Pancreas (tissue), 10 donors: ENCODE data around the gene NUP214. TPM values are rescaled to one million over a fixed set of nuclear protein-coding genes. Genes with fewer than 3 reads are reported as not detected.

ENCODE experiments used
- ATAC-seq, 4 donors: fragments of 200-7000 bp; cut with Tn5 transposase; one replicate each; pipeline versions ENCODE4 v1.8.0 to v1.9.1; 2020; ENCODE audit warnings: mild to moderate bottlenecking in 4 of 4, moderate library complexity in 4 of 4
- DNase-seq, 6 donors: peaks; one replicate each; pipeline ENCODE4 v3.0.0-alpha.2; 2020
- FAIRE-seq: peaks from 2 replicates; lab custom pipeline; 2012; peaks lifted over from hg19 to GRCh38; lab: Jason Lieb, UNC
- H3K27ac ChIP-seq, 4 donors: fragments of 200-600 bp; sonication (generic); 1 replicate in 3 of 4; 2 replicates in 1 of 4; pipeline versions ENCODE4 v1.5.0 to v1.8.0; 2020
- H3K27me3 ChIP-seq, 4 donors: fragments of 200-600 bp; one replicate each; pipeline ENCODE4 v1.8.0; 2021
- H3K36me3 ChIP-seq, 3 donors: fragments of 200-600 bp; sonication (generic) in 1 of 3; one replicate each; pipeline versions ENCODE4 v1.5.0 to v1.8.0; 2020 to 2021
- H3K4me1 ChIP-seq, 3 donors: fragments of 200-600 bp; one replicate each; pipeline ENCODE4 v1.8.0; 2021
- H3K4me3 ChIP-seq, 4 donors: fragments of 200-600 bp; sonication (generic) in 2 of 4; one replicate each; pipeline versions ENCODE4 v1.5.0 to v1.8.0; 2020 to 2021
- H3K9me3 ChIP-seq, 4 donors: fragments of 200-600 bp; one replicate each; pipeline ENCODE4 v1.8.0; 2021
- CTCF ChIP-seq, 4 donors: fragments of 200-600 bp; sonication (generic) in 3 of 4; IDR thresholded peaks; one replicate each; pipeline versions ENCODE4 v1.5.0 to v1.8.0; 2021; ENCODE audit warnings: antibody characterized with exemption in 4 of 4
- WGBS, 2 donors: extraction: QIAGEN DNeasy Blood & Tissue Kit; methylation state at CpG; one replicate each; pipeline ENCODE4 v1.1.7; 2013; 5-methylcytosine and 5-hydroxymethylcytosine counted together
- intact Hi-C, 3 donors: fragments of 100-400 bp; cut with DNase I; formaldehyde crosslinking; loops; one replicate each; pipeline versions ENCODE4 v1.11.1 to v1.14.2; 2022
- polyA plus RNA-seq, 2 donors: library from polyadenylated mRNA; stranded (reverse); fragments of 200-250 nt; gene quantifications; one replicate each; pipeline ENCODE4 v1.2.3, GENCODE V29; 2013
- total RNA-seq, 6 donors: library from RNA; stranded (reverse); fragmentation: NEBNext Ultra II Directional in 4 of 6; extraction: Animal tissue kit (Norgen Biotek cat#: 25700) in 4 of 6; gene quantifications; one replicate each; pipeline versions ENCODE4 v1.2.1 to v1.2.4, GENCODE V29; 2021 to 2023
- donor health status: healthy with polysubstance abuse.
- donor health status: DM: no; HTN: no; CAD: no; lungs with moderate emphysema.
- donor health status: DM: no; HTN: no; CAD: no.
- donor health status: control.
- donor health status: control.
- donor health status: Bipolar disorder and iron deficiency.
- donor health status: DM: yes; HTN: yes; CAD: no.
- donor health status: DM: no; HTN: no; CAD: no.
- donor health status: DM: no; HTN: no; CAD: no.
- donor health status: DM: yes; HTN: yes; CAD: no.

The NUP214 gene
- total RNA-seq (10 to 100 TPM; 24.3 to 38.3 (median 27.8) TPM), polyA plus RNA-seq (10 to 100 TPM; 24.9 to 35.3 TPM)

DNA sequence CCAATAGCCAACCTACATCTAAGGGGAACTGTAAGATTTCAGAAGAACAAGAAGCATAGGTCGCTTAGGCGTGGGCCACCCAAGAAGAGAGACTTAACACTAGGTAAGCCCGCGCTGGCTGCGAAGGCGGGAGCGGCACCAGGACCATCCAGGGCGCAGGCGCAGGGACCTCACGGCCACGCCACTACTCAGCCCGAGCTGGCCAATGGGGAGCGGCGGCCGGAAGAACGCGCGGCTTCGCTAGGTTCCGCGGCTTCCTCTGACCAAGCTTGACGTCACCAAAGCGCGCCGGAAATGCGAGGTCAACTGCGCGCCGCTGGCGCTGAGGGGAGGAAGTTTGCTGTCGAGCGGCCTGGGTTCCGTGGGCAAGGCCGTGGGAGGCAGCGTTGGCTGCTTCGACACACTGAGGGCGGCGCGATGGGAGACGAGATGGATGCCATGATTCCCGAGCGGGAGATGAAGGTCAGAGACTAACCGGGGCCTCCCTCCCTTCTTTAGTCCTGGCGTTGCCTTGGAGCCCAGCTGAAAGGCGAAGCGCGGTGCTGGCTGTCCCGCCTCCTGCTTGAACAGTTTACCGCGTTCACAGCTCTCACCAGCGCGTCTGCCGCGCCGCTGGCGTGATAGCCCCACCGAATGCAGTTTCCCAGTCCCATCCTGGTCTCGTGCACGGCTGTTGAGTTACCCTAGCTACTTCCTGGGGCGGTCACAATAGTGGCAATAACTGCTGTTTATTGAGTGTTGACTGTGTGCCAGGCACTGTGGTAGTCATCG, at the start of gene NUP214:
Gene NUP214, plus strand, starts transcription at position 299 of the 771 bp plus-strand sequence. Its CDS starts 119 bp downstream, at position 418.
- Histone ChIP-seq H3K4me3 (peak within 1 kb of the TSS; percentile 66 to 88 (median 80)), H3K4me1 (no peaks in the 10 kb centered on the region), H3K9me3 (no peaks in the 10 kb centered on the region), H3K27me3 (no peaks in the 10 kb centered on the region), H3K36me3 (peaks cover 0 to 28% (median 10%) of the 10 kb centered on the region in 3 donors), H3K27ac (peak within 1 kb of the TSS; percentile 49 to 71 (median 65))
- ATAC-seq (peak; percentile 99 to 100 (median 100)), DNase-seq (peak; percentile 98 to 100 (median 99)), FAIRE-seq (no peak)
- 0 to 1% methylated on average over 61 of the region's 61 CpGs for WGBS, 2 donors
- intact Hi-C loops: no loop called here
- no peak for TF ChIP-seq CTCF (IDR thresholded peaks at IDR 0.05)

DNA sequence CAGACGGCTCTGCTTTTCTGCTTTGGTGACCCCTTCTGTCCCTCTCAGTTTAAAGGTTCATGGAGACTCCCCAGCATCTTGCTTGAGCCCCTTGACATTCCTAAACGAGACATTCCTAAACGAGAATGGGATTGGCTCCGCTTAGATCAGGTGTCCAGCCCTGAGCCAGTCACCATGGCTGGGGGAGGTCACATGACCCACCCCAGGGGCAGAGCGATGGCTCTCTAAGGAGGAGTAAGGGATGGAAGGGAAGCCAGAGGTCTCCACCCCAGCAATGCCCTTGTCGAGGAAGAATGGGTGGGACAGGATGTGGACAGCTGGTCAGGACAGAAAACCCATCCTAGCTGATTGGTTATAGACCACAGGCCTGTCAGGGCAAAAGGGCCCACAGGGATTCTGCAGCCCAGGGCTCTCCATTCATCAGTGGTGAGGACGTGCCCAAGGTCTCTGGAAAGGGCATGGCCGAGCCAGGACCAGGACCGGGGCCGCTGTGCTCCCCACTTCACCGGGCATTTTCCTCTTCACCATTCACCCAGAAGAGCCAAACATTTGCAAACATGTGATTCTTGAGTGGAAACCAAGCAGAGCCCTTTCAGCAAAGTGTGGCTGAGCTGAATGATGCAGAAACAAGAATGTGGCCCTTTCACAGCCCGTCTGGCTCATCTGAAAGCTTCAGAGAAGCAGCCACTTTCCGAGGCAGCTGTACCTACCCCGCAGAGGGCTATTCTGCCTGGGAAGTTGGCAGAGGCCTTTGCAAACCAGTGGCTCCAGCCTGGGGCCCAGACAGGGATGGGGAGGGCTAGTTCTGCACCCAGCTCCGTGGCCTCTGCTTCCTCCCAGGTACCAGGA, 48.8 kb upstream of the NUP214 start:
- Histone ChIP-seq H3K4me1 (no peaks in the 10 kb centered on the region), H3K9me3 (no peaks in the 10 kb centered on the region), H3K36me3 (no peaks in the 10 kb centered on the region), H3K27ac (no peak overlapping the region), H3K4me3 (no peak overlapping the region), H3K27me3 (no peaks in the 10 kb centered on the region)
- intact Hi-C loops: no loop called here
- TF ChIP-seq CTCF (IDR thresholded peaks at IDR 0.05): no peak
- ATAC-seq (no peak), DNase-seq (no peak), FAIRE-seq (no peak)
- WGBS, 2 donors: 66 to 76% methylated on average over 15 of the region's 15 CpGs

GRCh38 chr9:131078427-131079366, 46.7 kb upstream of the NUP214 start:
- no peak for TF ChIP-seq CTCF (IDR thresholded peaks at IDR 0.05)
- Histone ChIP-seq H3K9me3 (no peaks in the 10 kb centered on the region), H3K4me1 (no peaks in the 10 kb centered on the region), H3K27ac (no peak overlapping the region), H3K4me3 (no peak overlapping the region), H3K36me3 (no peaks in the 10 kb centered on the region), H3K27me3 (no peaks in the 10 kb centered on the region)
- 68 to 73% methylated on average over 17 of the region's 17 CpGs for WGBS, 2 donors
- ATAC-seq (no peak), FAIRE-seq (no peak), DNase-seq (no peak)
- intact Hi-C loops: no loop called here

GRCh38 chr9:131080589-131080988, 44.8 kb upstream of the NUP214 start:
- Histone ChIP-seq H3K9me3 (no peaks in the 10 kb centered on the region), H3K27ac (no peak overlapping the region), H3K4me3 (no peak overlapping the region), H3K27me3 (no peaks in the 10 kb centered on the region), H3K36me3 (no peaks in the 10 kb centered on the region), H3K4me1 (no peaks in the 10 kb centered on the region)
- intact Hi-C loops: no loop called here
- no peak for TF ChIP-seq CTCF (IDR thresholded peaks at IDR 0.05)
- DNase-seq (no peak), FAIRE-seq (no peak), ATAC-seq (no peak)
- 51 to 55% methylated on average over 9 of the region's 9 CpGs for WGBS, 2 donors
